Activated CD4-positive, alpha-beta memory T cell treated with anti-CD3 and anti-CD28 coated beads for 36 hours (primary cell): ENCODE data around the gene TRIM23. TPM values are rescaled to one million over a fixed set of nuclear protein-coding genes. Genes with fewer than 3 reads are reported as not detected.

ENCODE experiments used
- total RNA-seq, 2 experiments: library from RNA; stranded (reverse); gene quantifications; one replicate each; pipeline ENCODE4 v1.2.3, GENCODE V29; 2021

TRIM23 gene
- total RNA-seq, 2 experiments from 2014 or later: 5.3 to 5.6 TPM

Other genes starting within 250 kb of the TRIM23 start
- under 1 TPM; 0.44 to 0.45 TPM for gene ADAMTS6, start 142.4 kb downstream of the TRIM23 start, total RNA-seq
- 10 to 100 TPM; 79.7 to 87.5 TPM for gene CENPK, start 61.2 kb downstream of the TRIM23 start, total RNA-seq
- gene PPWD1, start 61.0 kb downstream of the TRIM23 start, total RNA-seq: 10 to 100 TPM; 38.0 to 42.2 TPM
- gene SHLD3, start 694 bp upstream of the TRIM23 start, total RNA-seq: 1 to 10 TPM; 2.6 to 3.1 TPM
- 10 to 100 TPM; 22.4 to 23.2 TPM for gene TRAPPC13, start 694 bp upstream of the TRIM23 start, total RNA-seq
- 10 to 100 TPM; 16.5 to 16.7 TPM for gene SGTB, start 97.8 kb upstream of the TRIM23 start, total RNA-seq
- gene NLN, start 97.9 kb upstream of the TRIM23 start, total RNA-seq: 10 to 100 TPM; 22.7 to 23.7 TPM